NCI-H524 (cell line): ENCODE data around the gene RAD51B.

ENCODE experiments used
- DNase-seq, 2 experiments: peaks; one replicate each; lab custom pipeline; 2025; lab: John Stamatoyannopoulos, UW

RAD51B gene

DNA sequence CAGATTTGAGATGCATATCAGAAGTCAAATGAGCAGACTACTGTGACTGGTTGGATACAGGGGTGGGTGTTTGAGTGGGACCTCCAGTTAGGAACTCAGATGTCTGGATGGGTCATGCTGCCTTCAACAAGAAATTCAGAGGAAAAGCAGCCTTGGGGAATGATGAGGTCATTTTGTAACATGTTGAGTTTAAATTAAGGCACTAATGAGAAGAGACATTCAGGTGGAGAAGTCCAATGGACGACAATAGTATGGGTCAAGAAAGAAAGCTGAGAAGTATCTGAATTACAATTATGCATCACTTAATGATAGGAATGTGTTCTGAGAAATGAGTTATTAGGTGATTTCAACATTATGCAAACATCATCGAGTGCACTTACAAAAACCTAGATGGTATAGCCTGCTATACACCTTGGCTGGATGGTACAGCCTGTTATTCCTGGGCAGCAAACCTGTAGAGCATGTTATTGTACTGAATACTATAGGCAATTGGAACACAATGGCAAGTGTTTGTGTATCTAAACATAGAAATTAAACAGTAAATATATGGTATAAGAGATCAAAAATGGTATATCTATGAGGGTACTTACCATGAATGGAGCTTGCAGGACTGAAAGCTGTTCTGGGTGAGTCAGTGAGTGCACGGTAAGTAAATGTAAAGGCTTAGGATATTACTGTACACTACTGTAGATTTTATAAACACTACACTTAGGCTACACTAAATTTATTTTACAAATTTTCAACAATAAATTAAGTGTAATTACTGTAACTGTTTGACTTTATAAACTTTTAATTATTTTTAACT lies 414.7 kb downstream of the RAD51B start:
- DNase-seq: no peak

DNA sequence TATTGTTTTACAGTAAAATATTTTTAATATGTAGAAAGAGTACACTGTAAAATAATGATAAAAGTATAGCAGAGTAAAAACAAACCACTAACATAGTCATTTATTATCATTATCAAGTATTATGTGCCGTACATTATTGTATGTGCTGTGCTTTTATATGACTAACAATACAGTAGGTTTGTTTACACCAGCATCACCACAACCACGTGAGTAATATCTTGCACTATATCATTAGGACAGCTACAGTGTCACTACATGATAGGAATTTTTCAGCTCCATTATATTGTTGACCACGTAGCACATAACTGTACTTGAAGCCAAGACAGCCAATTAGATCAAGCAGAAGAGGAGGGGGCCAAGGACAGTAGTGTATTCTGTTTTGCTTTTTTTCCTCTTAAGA lies 415.4 kb downstream of the RAD51B start:
- no peak for DNase-seq

DNA sequence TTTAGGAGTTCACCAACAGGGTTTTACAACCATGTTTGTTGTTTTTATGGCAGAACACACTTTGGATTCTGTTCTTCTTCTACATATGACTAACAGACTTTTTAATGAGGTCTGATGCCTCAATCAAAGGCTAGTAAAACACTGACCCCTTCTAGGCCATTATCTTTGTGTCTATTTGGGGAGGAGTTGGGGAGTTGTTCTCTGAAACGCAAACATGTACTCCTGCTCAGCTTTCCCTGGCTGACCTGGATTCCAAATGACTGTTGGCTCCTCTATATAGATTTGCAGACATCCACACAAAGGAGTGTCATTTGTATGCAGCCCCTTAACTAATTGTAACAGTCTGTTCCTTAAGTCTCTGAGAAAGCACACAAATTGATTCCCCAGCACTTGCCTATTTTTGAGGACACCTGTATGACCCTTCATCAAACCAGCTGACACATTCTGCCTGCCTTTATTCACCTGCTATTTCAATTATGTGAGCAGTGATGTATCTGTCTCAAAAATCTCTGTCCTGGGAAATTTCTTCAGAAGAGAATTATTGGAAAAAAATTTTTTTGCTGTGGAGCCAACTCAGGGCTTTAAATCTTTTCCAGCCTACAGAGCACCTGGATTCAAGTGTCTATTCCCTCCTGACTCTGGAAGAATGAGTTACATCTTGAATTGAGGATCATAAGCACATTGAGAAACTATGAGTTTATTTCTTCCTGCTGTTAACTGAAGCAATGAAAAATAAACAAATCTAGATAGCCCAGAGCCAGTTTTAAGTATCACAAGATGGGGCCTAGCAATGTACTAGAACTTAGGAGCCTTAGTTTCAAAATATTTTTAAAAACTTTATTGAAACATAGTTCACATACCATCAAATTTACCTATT lies 417.2 kb downstream of the RAD51B start:
- DNase-seq: no peak

DNA sequence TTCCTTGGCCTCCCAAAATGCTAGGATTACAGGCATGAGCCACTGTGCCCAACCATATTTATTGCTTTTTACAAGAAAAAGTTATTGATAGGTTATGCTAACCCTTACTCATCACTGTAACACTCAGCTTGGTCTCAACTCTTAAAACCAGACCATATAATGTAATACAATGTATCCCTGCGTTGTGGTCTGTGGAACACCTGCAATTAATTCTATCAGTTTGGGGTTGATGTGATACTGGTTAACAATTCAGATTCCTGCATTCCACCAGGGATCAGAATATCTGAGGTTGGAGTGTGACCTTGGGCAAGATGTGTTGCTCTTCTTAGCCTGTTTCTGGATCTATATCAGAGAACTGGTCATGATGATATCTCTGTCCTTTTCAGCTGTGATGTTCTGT lies 419.0 kb downstream of the RAD51B start:
- no peak for DNase-seq

DNA sequence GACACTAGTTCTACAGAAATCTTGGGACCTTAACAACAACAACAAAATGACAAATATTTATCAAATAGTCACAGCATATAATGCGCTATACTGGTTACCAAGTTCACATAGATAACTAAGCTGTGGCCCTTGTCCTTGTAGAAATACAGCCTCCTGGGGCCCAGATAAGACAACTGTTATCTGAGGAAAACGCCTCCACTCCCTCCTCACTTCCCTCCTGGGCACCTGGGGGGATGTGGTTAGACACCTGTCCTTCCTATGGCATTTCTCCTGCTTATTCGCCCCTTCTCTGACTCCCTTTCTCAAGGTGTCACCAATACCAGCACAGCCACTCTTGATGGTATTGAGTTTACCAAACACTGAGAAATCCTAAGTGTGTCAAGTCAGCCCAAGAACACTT lies 419.4 kb downstream of the RAD51B start:
- DNase-seq: no peak

DNA sequence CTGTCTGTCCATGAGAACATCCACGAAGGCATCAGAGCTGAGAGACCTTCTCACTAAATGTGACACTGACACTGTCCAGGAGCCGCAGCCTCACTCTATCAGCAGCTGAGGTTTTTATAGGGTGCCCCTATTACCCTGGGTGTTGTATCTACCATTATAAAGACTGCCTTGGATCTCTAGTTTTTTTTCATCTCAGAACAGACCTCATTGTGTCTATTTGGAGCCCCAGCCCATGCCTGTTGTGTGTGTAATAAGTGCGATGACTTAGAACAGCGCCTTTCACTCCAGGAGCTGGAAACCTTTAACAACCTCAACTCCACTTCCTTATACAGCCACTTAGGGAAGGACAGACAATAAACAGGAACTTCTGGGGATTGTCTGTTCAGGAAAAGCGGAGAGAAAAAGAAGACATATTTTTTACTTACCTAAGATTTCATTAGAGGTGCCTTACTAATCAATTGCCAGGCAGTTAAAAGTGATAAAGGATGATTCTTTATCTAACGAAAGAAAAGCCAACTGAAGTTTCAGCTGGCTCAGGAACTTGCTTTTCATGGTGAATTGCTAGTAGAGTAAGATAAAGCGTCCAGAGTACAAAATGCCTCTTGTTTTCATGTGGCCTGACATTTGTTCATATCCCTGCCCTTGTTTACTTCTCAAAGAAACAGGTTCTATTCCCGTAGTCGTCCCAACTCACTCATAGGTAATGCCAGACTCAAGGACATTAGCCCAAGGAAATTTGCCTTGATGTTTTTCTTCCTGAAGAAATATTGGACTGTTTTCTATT lies 420.6 kb downstream of the RAD51B start:
- no peak for DNase-seq

DNA sequence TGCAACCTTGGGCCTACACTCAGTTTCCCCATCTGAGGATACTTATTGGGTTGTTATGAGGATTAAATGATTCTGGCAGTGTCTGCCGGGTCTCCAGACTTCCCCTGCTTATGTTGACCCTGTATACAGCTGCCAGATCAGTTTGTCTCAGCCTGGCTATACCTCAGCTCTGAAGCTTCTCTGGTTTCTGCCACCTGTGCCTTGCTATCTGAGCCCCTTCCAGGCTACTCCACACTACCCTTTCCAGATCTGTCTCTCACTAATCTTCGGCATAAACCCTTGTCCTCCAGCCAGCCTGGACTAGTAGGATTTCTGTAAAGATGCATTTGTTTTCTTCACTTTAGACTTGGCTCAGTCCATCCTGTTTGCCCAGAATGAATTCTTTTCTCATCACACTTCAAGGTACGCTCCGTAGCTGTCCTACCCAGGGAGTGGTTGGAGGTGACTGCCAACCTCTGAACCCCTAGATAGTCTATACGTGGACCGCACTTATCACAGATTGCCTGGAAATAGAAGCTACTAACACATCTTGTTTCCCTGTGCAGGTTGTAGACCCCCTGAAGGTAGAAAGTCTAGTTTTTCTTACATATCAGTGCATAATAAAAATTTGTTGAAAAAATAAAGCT lies 422.4 kb downstream of the RAD51B start:
- DNase-seq: peak in 1 of 2 experiments; percentile 78

DNA sequence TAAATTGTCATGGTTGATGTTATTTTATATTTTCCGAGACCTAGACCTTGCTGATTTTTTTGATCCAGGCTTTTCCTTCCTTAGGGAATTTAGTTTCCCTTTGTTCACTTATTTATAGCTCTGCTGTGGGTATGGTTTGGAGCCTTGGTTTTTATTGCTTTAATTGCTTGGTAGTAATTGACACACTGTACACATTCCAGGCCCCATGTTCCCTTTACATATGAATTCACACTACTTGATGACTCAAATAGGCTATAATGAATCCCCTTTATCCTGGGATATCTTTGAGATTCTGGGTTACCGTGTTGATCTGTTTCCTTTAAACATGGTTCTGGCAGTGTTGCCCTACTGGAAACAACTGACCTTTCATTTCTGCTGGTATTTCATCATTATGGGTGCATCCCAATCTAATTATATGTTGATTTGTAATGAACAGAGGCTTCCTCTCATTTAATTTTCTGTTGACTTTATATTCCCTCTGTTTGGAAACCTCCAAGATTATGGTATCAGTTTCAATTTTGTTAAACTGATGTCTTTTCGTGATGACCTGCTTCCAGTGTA lies 424.0 kb downstream of the RAD51B start:
- DNase-seq: no peak

DNA sequence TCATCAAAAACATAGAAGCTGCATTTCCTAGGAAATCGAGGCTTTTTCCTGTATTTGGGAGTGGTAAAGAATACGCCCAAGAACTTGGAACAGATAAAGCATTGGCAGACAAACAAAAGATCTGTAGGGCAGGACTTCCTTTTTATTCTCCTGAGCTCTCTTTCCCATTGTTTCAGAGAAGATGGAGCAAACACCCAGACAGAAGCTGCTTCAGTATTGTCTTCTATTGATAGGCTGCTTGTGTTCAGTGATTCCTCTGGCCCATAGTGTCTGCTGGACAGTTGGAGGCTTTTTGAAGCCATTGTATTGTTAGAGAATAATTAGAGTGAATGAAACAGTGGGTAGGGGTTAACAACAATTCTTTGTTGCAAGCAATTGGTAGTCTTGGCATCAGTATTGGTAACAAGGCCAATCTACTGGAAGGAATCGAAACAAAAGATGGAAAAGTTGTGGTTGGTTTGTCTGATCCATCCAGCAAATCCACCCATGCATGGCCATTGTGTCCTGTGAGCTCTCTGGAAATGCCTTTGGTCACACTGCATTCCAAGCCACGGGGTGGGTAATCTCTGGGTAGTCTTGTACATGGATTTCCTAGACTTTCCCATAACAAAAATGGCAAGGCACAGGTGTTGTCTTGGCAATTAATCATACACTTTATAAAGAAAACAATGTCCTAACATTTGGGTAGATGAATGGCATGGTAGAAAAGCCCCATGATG lies 424.8 kb downstream of the RAD51B start:
- no peak for DNase-seq

DNA sequence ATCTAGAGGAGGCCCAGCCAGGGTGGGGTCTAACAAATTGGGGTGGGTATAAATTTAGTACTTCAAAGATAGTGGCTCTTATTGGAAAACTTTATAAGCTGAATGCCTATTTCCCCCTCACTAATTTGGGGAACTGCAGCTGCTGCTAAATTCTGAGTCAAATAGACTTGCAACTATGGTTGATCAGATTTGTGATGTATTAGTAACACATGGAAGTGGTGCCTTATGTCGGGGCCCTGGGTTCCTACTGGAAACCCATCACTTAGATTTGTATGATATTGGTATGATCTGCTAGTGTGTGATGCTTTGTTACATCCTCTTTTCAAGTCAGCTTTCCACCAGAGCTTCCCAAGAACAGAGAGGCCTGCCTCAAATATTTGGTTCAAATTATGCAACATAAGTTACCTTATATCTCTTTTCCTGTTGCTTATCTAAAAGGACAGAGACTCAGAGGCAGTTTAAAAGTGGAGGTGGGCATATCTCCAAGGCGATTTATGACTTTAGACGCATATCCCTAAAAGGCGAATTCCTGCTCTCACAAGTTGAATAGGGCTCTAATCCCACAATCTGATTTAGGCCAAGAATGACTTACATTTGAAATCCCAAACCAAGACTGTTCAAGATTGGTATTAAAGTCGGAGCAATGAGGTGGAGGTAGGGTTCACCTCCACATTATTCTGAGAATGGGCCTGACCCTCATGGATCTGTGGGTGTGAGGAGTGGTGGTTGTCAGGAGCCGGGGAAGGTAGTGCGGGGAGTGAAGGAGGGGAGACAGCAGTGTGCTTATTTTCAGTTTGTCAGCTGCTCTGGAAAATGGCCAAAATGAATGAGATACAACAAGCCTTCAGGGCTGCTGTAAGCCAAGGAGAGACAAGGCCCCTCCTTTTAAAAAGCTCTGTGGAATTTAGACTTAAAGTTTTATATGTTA lies 425.8 kb downstream of the RAD51B start:
- DNase-seq: no peak

DNA sequence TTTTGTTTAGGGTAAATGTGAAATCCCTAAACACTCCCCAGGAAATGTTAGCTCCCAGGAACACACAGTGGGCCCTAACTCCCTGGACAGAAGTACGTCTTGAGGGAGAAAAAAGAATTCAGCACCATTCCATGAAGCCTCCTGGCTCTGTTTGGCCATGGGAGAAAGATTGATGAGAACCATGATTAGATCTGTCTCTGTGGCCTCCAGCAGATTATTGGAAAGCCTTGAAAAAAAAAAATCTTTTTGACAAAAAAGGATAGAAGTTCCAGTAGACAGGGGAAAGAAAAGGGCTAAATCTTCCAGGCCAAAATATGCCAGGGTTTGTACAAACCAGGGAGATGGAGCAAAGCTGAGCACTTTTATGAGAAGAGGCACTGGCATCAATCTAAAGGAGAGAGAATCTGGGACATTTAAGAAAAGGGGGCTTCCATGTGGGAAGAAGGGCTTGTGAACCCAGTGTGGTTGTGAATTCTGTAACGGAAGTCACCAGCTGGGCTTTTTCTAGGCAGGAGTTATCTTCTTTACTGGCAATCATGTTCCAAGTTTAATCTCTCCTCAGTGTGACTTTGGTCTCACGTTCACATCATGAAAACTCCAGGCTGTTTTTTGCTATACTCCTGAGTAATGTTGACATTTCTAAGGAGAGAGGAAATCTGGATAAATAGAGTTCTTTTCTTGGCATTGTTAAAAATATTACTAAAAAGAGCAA lies 426.7 kb downstream of the RAD51B start:
- no peak for DNase-seq

DNA sequence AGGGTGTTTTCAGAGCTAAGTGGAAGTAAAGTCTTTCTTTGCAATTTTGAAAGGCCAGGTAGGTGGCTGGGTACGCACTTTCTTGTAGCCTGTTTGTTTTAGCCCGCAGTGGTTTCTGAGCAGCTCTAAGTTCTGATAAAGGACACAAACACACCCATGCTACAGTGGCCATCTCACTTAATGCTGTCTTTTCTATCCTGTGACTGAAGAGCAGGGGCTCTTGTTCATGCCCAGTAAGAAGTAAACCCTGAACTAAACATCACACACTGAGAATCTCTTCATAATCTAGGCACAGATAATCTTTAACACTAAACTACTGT lies 427.2 kb downstream of the RAD51B start:
- no peak for DNase-seq

DNA sequence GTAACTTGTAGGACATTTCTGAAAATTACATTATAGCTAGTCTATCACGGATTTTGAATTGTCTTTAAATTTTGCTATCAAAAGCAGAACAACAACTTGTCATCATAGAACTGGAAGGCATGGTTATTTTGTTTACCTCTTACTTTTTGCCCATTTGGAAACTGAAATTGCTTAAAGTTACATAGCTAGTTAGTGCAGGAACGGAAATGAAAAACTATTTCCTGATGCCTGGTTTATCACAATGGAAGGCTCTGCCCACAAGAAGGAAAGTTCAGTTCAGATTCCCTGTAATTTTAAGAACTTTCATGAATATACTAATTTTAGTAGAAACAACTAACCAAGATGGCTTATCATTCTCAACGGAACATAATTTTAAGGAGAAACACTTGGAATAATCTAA lies 427.7 kb downstream of the RAD51B start:
- DNase-seq: no peak

DNA sequence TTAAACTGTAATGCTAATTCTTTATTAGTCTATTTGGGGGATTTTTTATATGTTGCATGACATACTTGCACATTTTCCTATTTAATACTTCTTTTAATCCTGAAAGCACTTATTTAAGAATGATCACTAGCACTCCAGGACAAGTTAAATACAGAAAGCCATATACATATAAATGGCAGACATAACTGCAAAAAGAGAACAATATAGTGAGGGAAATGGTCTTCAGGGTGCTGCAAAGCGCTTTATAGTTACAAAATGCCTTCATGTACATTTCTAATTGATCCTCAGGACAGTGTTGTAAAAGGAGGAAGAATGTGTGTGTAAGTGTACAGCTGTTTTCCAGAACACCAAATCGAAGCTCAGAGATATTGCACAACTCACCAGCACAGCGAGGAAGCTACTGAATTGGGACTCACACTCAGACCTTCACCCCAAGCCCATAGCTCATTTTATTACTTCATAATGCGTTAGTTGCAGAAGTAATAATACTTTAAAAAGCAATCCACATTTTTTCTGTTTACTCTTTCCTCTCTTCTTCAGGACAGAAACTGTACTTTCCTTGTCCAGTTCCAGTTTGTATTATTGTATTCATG lies 428.2 kb downstream of the RAD51B start:
- DNase-seq: no peak

DNA sequence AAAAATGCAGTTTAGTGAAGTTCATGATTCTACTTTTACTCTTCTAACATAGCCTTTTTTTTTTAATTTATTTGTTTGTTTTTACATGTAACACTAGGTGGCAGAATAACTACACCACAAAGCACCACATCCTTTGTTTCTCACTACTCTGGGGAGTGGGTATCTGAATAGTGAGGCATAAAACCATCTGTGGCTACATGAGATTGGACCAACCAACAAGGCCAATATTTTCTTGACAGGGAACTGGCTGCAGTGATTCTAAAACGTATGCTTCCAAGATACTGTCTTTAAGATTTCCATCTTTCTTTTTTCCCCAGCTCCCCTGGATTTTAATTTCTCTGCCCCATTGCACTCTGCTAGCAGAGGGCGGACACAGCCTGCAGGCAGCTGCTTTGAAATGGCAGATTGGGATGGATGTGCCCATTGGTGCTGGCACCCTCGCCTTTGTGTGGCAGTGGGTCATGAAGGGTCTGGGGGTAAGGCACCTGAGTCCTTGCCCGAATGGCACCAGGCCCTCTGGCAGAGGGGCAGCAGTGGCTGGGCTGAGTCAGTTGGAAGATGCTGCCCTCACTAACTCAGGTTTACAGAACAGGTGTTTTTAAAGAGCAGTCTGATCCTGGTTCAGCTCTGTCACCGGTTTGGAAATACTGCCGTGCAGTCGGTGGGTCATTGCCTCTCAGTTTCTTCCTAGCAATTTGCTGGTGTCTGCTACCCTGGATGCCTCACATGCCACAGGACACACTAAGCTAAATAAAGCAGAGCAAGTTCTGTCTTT lies 429.1 kb downstream of the RAD51B start:
- DNase-seq: peak; percentile 54 to 81

DNA sequence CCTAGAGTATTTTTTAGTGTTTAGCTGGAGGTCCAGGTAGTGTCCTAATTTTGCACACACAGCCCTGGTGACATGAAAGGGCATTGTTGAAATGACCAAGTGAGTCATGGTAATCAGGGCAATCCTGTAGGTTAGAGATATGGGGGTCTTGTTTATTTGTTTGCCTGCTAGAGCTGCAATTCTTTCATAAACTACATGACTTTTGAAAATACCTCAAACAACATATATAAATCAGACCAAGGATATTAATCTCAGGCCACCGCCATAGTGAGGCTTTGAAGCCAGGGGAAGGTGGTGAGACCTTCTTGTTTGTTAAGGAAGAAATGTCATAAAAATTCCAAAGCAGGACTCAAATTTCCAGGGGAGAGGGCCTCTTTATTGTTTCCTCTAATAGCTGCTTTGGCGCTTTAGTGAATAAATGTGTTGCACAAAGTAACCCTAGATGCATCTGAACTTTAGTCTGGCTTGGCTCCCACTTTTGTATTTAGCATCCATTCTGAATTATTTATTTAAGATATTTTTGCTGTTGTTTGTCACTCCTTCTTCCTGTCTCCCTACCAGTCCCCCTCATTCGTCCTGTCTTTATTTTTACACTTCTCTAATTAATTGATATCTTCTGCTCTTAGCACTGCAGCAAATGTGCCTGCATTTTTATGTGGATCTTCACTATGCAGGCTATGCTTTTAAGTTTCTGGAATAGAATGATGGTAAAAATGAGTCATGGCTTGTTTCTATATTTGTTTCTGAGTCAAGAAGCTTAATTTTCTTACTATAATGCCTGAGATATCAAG lies 430.3 kb downstream of the RAD51B start:
- DNase-seq: no peak
